ENCODE measurements around the gene LTA4H. TPM values are rescaled to one million over a fixed set of nuclear protein-coding genes. Genes with fewer than 3 reads are reported as not detected.

LTA4H gene
- total and polyA plus RNA-seq, 10 of the 15 experiments (the other 5 are each of a cell fraction or from before 2014, with no cell fraction given), result 43.9 to 106 (median 47.3) TPM

GRCh38 chr12:96033549-96034389 lies 1.6 kb downstream of the LTA4H start:
- FAIRE-seq (no peak), DNase-seq (ENCODE audit: low read depth, low spot score) (no peak), ATAC-seq (no peak)
- Histone ChIP-seq H3K9me3 (replicated peaks; ENCODE audit: control insufficient read depth, insufficient read depth, low read length) (no peaks in the 10 kb centered on the region), H2AFZ (ENCODE audit: control insufficient read depth, low read depth, low read length) (no peak overlapping the region), H3K36me3 (ENCODE audit: control insufficient read depth in 2 of 2, insufficient read depth in 2 of 2, low read length in 1 of 2) (no peaks in the 10 kb centered on the region), H3K4me3 (peak overlapping the region; percentile 77), H3K9ac (ENCODE audit: control insufficient read depth, insufficient read depth, low read length) (no peak overlapping the region), H3K4me1 (ENCODE audit: control insufficient read depth, insufficient read depth, low read length) (peaks cover 4% of the 10 kb centered on the region; the same call in 1 of the 2 replicates), H3K27me3 (replicated peaks in 1 of 2; ENCODE audit: control insufficient read depth in 2 of 2, insufficient read depth in 2 of 2, low read length in 1 of 2) (no peaks in the 10 kb centered on the region), H4K20me1 (ENCODE audit: control insufficient read depth, insufficient read depth) (no peaks in the 10 kb centered on the region), H3K27ac (ENCODE audit: control insufficient read depth, insufficient read depth) (no peak overlapping the region), H3K79me2 (ENCODE audit: control insufficient read depth, insufficient read depth, low read length) (peaks cover 3% of the 10 kb centered on the region; the same call in 1 of the 2 replicates), H3K4me2 (ENCODE audit: control insufficient read depth, insufficient read depth) (peak overlapping the region; percentile 91)
- RAD21 ChIA-PET (ENCODE audit: unreplicated experiment), result interaction anchor here (1.1 to 2.3 kb wide), 2 partner anchors 13 to 181 kb away, joined by 4 to 5 read pairs; no protein-coding TSS in a partner anchor
- BruUV-seq (replicated peaks), result TSS peak; percentile 52
- CTCF ChIA-PET, result interaction anchor here (1.2 to 3.6 kb wide), 4 partner anchors 13 to 483 kb away, joined by 3 to 14 read pairs (median 10); no protein-coding TSS in a partner anchor
- no peak for TF ChIP-seq SIX5 (IDR thresholded peaks at IDR 0.05; ENCODE audit: low read depth, low read length, severe bottlenecking)
- TF ChIP-seq, protein P1, sequence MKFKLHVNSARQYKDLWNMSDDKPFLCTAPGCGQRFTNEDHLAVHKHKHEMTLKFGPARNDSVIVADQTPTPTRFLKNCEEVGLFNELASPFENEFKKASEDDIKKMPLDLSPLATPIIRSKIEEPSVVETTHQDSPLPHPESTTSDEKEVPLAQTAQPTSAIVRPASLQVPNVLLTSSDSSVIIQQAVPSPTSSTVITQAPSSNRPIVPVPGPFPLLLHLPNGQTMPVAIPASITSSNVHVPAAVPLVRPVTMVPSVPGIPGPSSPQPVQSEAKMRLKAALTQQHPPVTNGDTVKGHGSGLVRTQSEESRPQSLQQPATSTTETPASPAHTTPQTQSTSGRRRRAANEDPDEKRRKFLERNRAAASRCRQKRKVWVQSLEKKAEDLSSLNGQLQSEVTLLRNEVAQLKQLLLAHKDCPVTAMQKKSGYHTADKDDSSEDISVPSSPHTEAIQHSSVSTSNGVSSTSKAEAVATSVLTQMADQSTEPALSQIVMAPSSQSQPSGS (IDR thresholded peaks at IDR 0.05; ENCODE audit: low read length), result no peak
- TF ChIP-seq TAF1 (IDR thresholded peaks at IDR 0.05; ENCODE audit: borderline replicate concordance, low read depth, low read length), result no peak
- TF ChIP-seq, protein P2, sequence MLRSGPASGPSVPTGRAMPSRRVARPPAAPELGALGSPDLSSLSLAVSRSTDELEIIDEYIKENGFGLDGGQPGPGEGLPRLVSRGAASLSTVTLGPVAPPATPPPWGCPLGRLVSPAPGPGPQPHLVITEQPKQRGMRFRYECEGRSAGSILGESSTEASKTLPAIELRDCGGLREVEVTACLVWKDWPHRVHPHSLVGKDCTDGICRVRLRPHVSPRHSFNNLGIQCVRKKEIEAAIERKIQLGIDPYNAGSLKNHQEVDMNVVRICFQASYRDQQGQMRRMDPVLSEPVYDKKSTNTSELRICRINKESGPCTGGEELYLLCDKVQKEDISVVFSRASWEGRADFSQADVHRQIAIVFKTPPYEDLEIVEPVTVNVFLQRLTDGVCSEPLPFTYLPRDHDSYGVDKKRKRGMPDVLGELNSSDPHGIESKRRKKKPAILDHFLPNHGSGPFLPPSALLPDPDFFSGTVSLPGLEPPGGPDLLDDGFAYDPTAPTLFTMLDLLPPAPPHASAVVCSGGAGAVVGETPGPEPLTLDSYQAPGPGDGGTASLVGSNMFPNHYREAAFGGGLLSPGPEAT (IDR thresholded peaks at IDR 0.05; ENCODE audit: low read depth), result no peak
- TF ChIP-seq HDGF (IDR thresholded peaks at IDR 0.05), result no peak
- in situ Hi-C loops (cut with MboI), result no loop called here
- SMC1A ChIA-PET (ENCODE audit: uncharacterized antibody, unreplicated experiment), result interaction anchor here (1.0 to 3.5 kb wide), 3 partner anchors 12 to 182 kb away, joined by 3 to 28 read pairs (median 4); no protein-coding TSS in a partner anchor
- POLR2A ChIA-PET, result interaction anchor here (1.6 kb wide), 1 partner anchor 13 kb away, joined by 5 read pairs; no protein-coding TSS in a partner anchor
- intact Hi-C loops (cut with micrococcal nuclease; ENCODE audit: unreplicated experiment), result loop anchor here (2.0 to 10.0 kb wide), 2 partner anchors 13 to 371 kb away; partner anchors contain the start of gene CDK17
- WGBS (ENCODE audit: insufficient coverage, insufficient replicate concordance, low lambda C conversion rate, missing lambda C conversion rate), result 84% methylated on average over 7 of the region's 7 CpGs

Data from GM12878 (cell line).